Effector CD8-positive, alpha-beta T cell (primary cell): ENCODE measurements around the gene ROCK2.

Experiments used
- DNase-seq: peaks from one replicate; lab custom pipeline; 2025; lab: John Stamatoyannopoulos, UW

Gene ROCK2

GRCh38 chr2:11367170-11367730 is 22.8 kb upstream of the ROCK2 start:
- no peak for DNase-seq

GRCh38 chr2:11366326-11366741 is 21.9 kb upstream of the ROCK2 start:
- DNase-seq: no peak

- no peak for DNase-seq
These were observed 20.9 kb upstream of the ROCK2 start for GRCh38 chr2:11365096-11365879.

GRCh38 chr2:11364565-11364887 is 20.1 kb upstream of the ROCK2 start:
- DNase-seq: no peak

GRCh38 chr2:11363868-11364564 is 19.6 kb upstream of the ROCK2 start:
- no peak for DNase-seq

GRCh38 chr2:11359865-11360264 is 15.4 kb upstream of the ROCK2 start:
- DNase-seq: no peak

GRCh38 chr2:11357428-11357972 is 13.1 kb upstream of the ROCK2 start:
- no peak for DNase-seq

- DNase-seq: no peak
These were observed 12.3 kb upstream of the ROCK2 start for GRCh38 chr2:11356764-11357163.

- DNase-seq: no peak
These were observed 11.0 kb upstream of the ROCK2 start for GRCh38 chr2:11355194-11356053.

- DNase-seq: no peak
These were observed 10.1 kb upstream of the ROCK2 start for GRCh38 chr2:11354363-11355154.

- DNase-seq: no peak
These were observed 8.5 kb upstream of the ROCK2 start for GRCh38 chr2:11352781-11353537.

- DNase-seq: no peak
These were observed 3.8 kb upstream of the ROCK2 start for GRCh38 chr2:11348209-11348749.

GRCh38 chr2:11347403-11347959 is 3.0 kb upstream of the ROCK2 start:
- DNase-seq: no peak

- DNase-seq: no peak
These were observed 1.6 kb upstream of the ROCK2 start for GRCh38 chr2:11346023-11346482.

- no peak for DNase-seq
These were observed 681 bp upstream of the ROCK2 start for GRCh38 chr2:11344956-11345677.

GRCh38 chr2:11343650-11344341 is 640 bp downstream of the ROCK2 start:
- no peak for DNase-seq

- no peak for DNase-seq
These were observed 1.1 kb downstream of the ROCK2 start for GRCh38 chr2:11343368-11343649.

GRCh38 chr2:11342551-11343367 is 1.7 kb downstream of the ROCK2 start:
- DNase-seq: no peak
